Measurements from ENCODE around the gene HS1BP3. TPM values are rescaled to one million over a fixed set of nuclear protein-coding genes. Genes with fewer than 3 reads are reported as not detected.
A peak's percentile ranks its signal among the peaks of the same experiment; 100 is the strongest.

The HS1BP3 gene
- total RNA-seq, 1 donor from 2014 or later, result 23.1 TPM

GRCh38 chr2:20611844-20612356, 39.0 kb downstream of the HS1BP3 start:
- TF ChIP-seq POLR2AphosphoS5 (IDR thresholded peaks at IDR 0.05; ENCODE audit: insufficient read depth in 1 of 2, low read depth in 1 of 2), result peak in 1 of 2 donors; percentile 6
- TF ChIP-seq CTCF (IDR thresholded peaks at IDR 0.05), result no peak
- no peaks in the 10 kb centered on the region for H3K36me3 ChIP-seq
- no peak for DNase-seq (ENCODE audit: extremely low spot score in 2 of 2)
- peaks cover 75% of the 10 kb centered on the region for H3K4me1 ChIP-seq
- no peaks in the 10 kb centered on the region for H3K9me3 ChIP-seq
- no peak overlapping the region for H3K4me3 ChIP-seq
- no peaks in the 10 kb centered on the region for H3K27me3 ChIP-seq
- peak overlapping the region; percentile 44 for H3K27ac ChIP-seq
- intact Hi-C loops (cut with DNase I), result no loop called here

- H3K27ac ChIP-seq, result peak overlapping the region; percentile 44
- TF ChIP-seq CTCF (IDR thresholded peaks at IDR 0.05) (no peak), POLR2AphosphoS5 (IDR thresholded peaks at IDR 0.05; ENCODE audit: insufficient read depth in 1 of 2, low read depth in 1 of 2) (peak; percentile 57 to 79)
- no peaks in the 10 kb centered on the region for H3K36me3 ChIP-seq
- no peaks in the 10 kb centered on the region for H3K9me3 ChIP-seq
- intact Hi-C loops (cut with DNase I), result no loop called here
- H3K27me3 ChIP-seq, result no peaks in the 10 kb centered on the region
- no peak for DNase-seq (ENCODE audit: extremely low spot score in 2 of 2)
- peaks cover 69% of the 10 kb centered on the region for H3K4me1 ChIP-seq
- H3K4me3 ChIP-seq, result no peak overlapping the region
These were observed 39.6 kb downstream of the HS1BP3 start for GRCh38 chr2:20611077-20611843.

GRCh38 chr2:20609995-20610357, 40.9 kb downstream of the HS1BP3 start:
- Histone ChIP-seq H3K4me1 (peaks cover 66% of the 10 kb centered on the region), H3K4me3 (no peak overlapping the region), H3K27me3 (no peaks in the 10 kb centered on the region), H3K36me3 (no peaks in the 10 kb centered on the region), H3K27ac (peak overlapping the region; percentile 44), H3K9me3 (no peaks in the 10 kb centered on the region)
- intact Hi-C loops (cut with DNase I), result no loop called here
- no peak for TF ChIP-seq POLR2A (IDR thresholded peaks at IDR 0.05)
- no peak for TF ChIP-seq CTCF (IDR thresholded peaks at IDR 0.05)
- TF ChIP-seq POLR2AphosphoS5 (IDR thresholded peaks at IDR 0.05; ENCODE audit: insufficient read depth in 1 of 2, low read depth in 1 of 2), result no peak
- no peak for DNase-seq (ENCODE audit: extremely low spot score in 2 of 2)

- Histone ChIP-seq H3K9me3 (no peaks in the 10 kb centered on the region), H3K4me1 (peaks cover 66% of the 10 kb centered on the region), H3K36me3 (no peaks in the 10 kb centered on the region), H3K4me3 (no peak overlapping the region), H3K27me3 (no peaks in the 10 kb centered on the region), H3K27ac (peak overlapping the region; percentile 44)
- no peak for DNase-seq (ENCODE audit: extremely low spot score in 2 of 2)
- intact Hi-C loops (cut with DNase I), result no loop called here
- peak; percentile 24 to 45 for TF ChIP-seq POLR2AphosphoS5 (IDR thresholded peaks at IDR 0.05; ENCODE audit: insufficient read depth in 1 of 2, low read depth in 1 of 2)
- no peak for TF ChIP-seq POLR2A (IDR thresholded peaks at IDR 0.05)
- no peak for TF ChIP-seq CTCF (IDR thresholded peaks at IDR 0.05)
These were observed 41.4 kb downstream of the HS1BP3 start for GRCh38 chr2:20609349-20609994.
